OCI-LY1 (cell line): ENCODE data around the gene GNB1L.

ENCODE experiments used
- H2AFZ ChIP-seq: fragments of 200-600 bp; sonication (generic), shearing (Covaris generic); 2 replicates; pipeline ENCODE4 v1.6.0; 2014; ENCODE audit warnings: antibody characterized with exemption, mild to moderate bottlenecking, low read length
- H3F3A ChIP-seq: fragments of 200-600 bp; sonication (generic), shearing (Covaris generic); 2 replicates; pipeline ENCODE4 v1.6.0; 2014; ENCODE audit warnings: mild to moderate bottlenecking, antibody characterized with exemption, low read length, moderate library complexity; ENCODE audit not compliant: insufficient read depth
- H3K27ac ChIP-seq: fragments of 200-600 bp; sonication (generic); 2 replicates; pipeline ENCODE4 v1.5.1; 2014; ENCODE audit warnings: low read length, mixed run types, mild to moderate bottlenecking, low read depth; ENCODE audit not compliant: poor library complexity, severe bottlenecking
- H3K27me3 ChIP-seq: fragments of 200-600 bp; sonication (generic); 2 replicates; pipeline ENCODE4 v1.6.0; 2014; ENCODE audit warnings: antibody characterized with exemption, mild to moderate bottlenecking, low read length, moderate library complexity; ENCODE audit not compliant: insufficient read depth
- H3K36me3 ChIP-seq: fragments of 200-600 bp; sonication (generic); 2 replicates; pipeline ENCODE4 v1.6.1; 2014; ENCODE audit warnings: mild to moderate bottlenecking, antibody characterized with exemption, low read length, moderate library complexity, mixed read lengths; ENCODE audit not compliant: insufficient read depth
- H3K4me1 ChIP-seq: fragments of 200-600 bp; sonication (generic); 2 replicates; pipeline ENCODE4 v1.5.1; 2014; ENCODE audit warnings: mild to moderate bottlenecking, low read length, moderate library complexity; ENCODE audit not compliant: insufficient read depth, severe bottlenecking
- H3K4me2 ChIP-seq: fragments of 200-600 bp; sonication (generic), shearing (Covaris generic); 2 replicates; pipeline ENCODE4 v1.6.1; 2014; ENCODE audit warnings: low read length
- H3K4me3 ChIP-seq: fragments of 200-600 bp; sonication (generic); 2 replicates; pipeline ENCODE4 v1.5.1; 2014; ENCODE audit warnings: low read length, low read depth, mild to moderate bottlenecking, mixed read lengths; ENCODE audit not compliant: poor library complexity, severe bottlenecking
- H3K79me2 ChIP-seq: fragments of 200-600 bp; shearing (Covaris generic); 2 replicates; pipeline ENCODE4 v1.6.1; 2016; ENCODE audit warnings: mixed run types, low read length, mixed read lengths; ENCODE audit not compliant: insufficient read depth
- H3K9ac ChIP-seq: fragments of 200-600 bp; sonication (generic), shearing (Covaris generic); 2 replicates; pipeline ENCODE4 v1.6.1; 2014; ENCODE audit warnings: mild to moderate bottlenecking, low read length, mixed read lengths
- H3K9me2 ChIP-seq: fragments of 200-600 bp; sonication (generic), shearing (Covaris generic); 2 replicates; pipeline ENCODE4 v1.6.1; 2014; ENCODE audit warnings: low read depth, mild to moderate bottlenecking, low read length, mixed read lengths
- H3K9me3 ChIP-seq: fragments of 200-600 bp; shearing (Covaris generic); 2 replicates; pipeline ENCODE4 v1.6.1; 2014; ENCODE audit warnings: low read length, mixed read lengths
- H4K20me1 ChIP-seq: fragments of 200-600 bp; sonication (generic), shearing (Covaris generic); 2 replicates; pipeline ENCODE4 v1.6.0; 2016; ENCODE audit warnings: mild to moderate bottlenecking, low read length; ENCODE audit not compliant: insufficient read depth
- CTCF ChIP-seq: fragments of 200-600 bp; sonication (generic), shearing (Covaris generic); IDR thresholded peaks from 2 replicates; pipeline ENCODE4 v1.5.1; 2017; ENCODE audit warnings: mild to moderate bottlenecking, antibody characterized with exemption, low read length, moderate library complexity, mixed read lengths
- EZH2 ChIP-seq: fragments of 200-600 bp; sonication (generic), shearing (Covaris generic); IDR thresholded peaks from 2 replicates; pipeline ENCODE4 v1.8.0; 2017; ENCODE audit warnings: borderline replicate concordance, mixed run types, mild to moderate bottlenecking, antibody characterized with exemption, low read length, moderate library complexity, mixed read lengths

GNB1L gene

GRCh38 chr22:19848298-19849224 lies 6.1 kb downstream of the GNB1L start:
- no peak for TF ChIP-seq CTCF
- TF ChIP-seq EZH2 = no peak
- no peak overlapping the region for H3K4me2 ChIP-seq
- no peaks in the 10 kb centered on the region for H3K9me2 ChIP-seq
- H3K9me3 ChIP-seq = no peaks in the 10 kb centered on the region
- H3K27me3 ChIP-seq = no peaks in the 10 kb centered on the region
- no peak overlapping the region for H3K4me3 ChIP-seq
- H3K27ac ChIP-seq = no peak overlapping the region
- H3K36me3 ChIP-seq = peaks cover 36% of the 10 kb centered on the region; the same call in 1 of the 2 replicates
- H3F3A ChIP-seq = no peaks in the 10 kb centered on the region
- no peaks in the 10 kb centered on the region for H4K20me1 ChIP-seq
- H3K79me2 ChIP-seq = peaks cover 6% of the 10 kb centered on the region; the same call in 1 of the 2 replicates
- H3K4me1 ChIP-seq = peaks cover 30% of the 10 kb centered on the region
- H3K9ac ChIP-seq = no peak overlapping the region
- no peak overlapping the region for H2AFZ ChIP-seq

- no peaks in the 10 kb centered on the region for H3K9me3 ChIP-seq
- H3K36me3 ChIP-seq = peaks cover 32% of the 10 kb centered on the region; the same call in 1 of the 2 replicates
- peaks cover 21% of the 10 kb centered on the region for H3K4me1 ChIP-seq
- H4K20me1 ChIP-seq = no peaks in the 10 kb centered on the region
- H3K27me3 ChIP-seq = no peaks in the 10 kb centered on the region
- no peaks in the 10 kb centered on the region for H3K79me2 ChIP-seq
- no peak overlapping the region for H3K4me3 ChIP-seq
- no peak overlapping the region for H3K9ac ChIP-seq
- no peak for TF ChIP-seq EZH2
- no peak for TF ChIP-seq CTCF
- H3K4me2 ChIP-seq = no peak overlapping the region
- no peak overlapping the region for H2AFZ ChIP-seq
- no peak overlapping the region for H3K27ac ChIP-seq
- H3F3A ChIP-seq = no peaks in the 10 kb centered on the region
- no peaks in the 10 kb centered on the region for H3K9me2 ChIP-seq
Observed at GRCh38 chr22:19847345-19847632, 7.4 kb downstream of the GNB1L start.

- TF ChIP-seq EZH2 = no peak
- TF ChIP-seq CTCF = no peak
- Histone ChIP-seq H3F3A (no peaks in the 10 kb centered on the region), H3K9ac (no peak overlapping the region), H2AFZ (no peak overlapping the region), H3K4me1 (peaks cover 26% of the 10 kb centered on the region), H3K79me2 (no peaks in the 10 kb centered on the region), H3K27ac (no peak overlapping the region), H4K20me1 (no peaks in the 10 kb centered on the region), H3K4me3 (no peak overlapping the region), H3K9me2 (no peaks in the 10 kb centered on the region), H3K27me3 (no peaks in the 10 kb centered on the region), H3K36me3 (peaks cover 27% of the 10 kb centered on the region; the same call in 1 of the 2 replicates), H3K9me3 (no peaks in the 10 kb centered on the region), H3K4me2 (no peak overlapping the region)
Observed at GRCh38 chr22:19846620-19847344, 7.9 kb downstream of the GNB1L start.
